Measurements from ENCODE around the gene RANGAP1. TPM values are rescaled to one million over a fixed set of nuclear protein-coding genes. Genes with fewer than 3 reads are reported as not detected.

The RANGAP1 gene
- total RNA-seq, 1 donor from 2014 or later, result 65.0 TPM

GRCh38 chr22:41198027-41198580 is 87.9 kb downstream of the RANGAP1 start:
- no peak for FAIRE-seq
- peak overlapping the region; percentile 75 for H3K4me3 ChIP-seq (ENCODE audit: low read depth, low read length)
- DNase-seq (ENCODE audit: low read depth), result peak; percentile 30
- H3K36me3 ChIP-seq (ENCODE audit: control insufficient read depth, insufficient read depth, low read length), result no peaks in the 10 kb centered on the region
- no peaks in the 10 kb centered on the region for H3K27me3 ChIP-seq (ENCODE audit: control insufficient read depth, insufficient read depth, low read length)
- no peak for TF ChIP-seq CTCF (IDR thresholded peaks at IDR 0.05; ENCODE audit: insufficient read depth, low read length, severe bottlenecking)

GRCh38 chr22:41197038-41197972 is 88.7 kb downstream of the RANGAP1 start:
- no peaks in the 10 kb centered on the region for H3K27me3 ChIP-seq (ENCODE audit: control insufficient read depth, insufficient read depth, low read length)
- H3K4me3 ChIP-seq (ENCODE audit: low read depth, low read length), result peak overlapping the region; percentile 75
- no peak for TF ChIP-seq CTCF (IDR thresholded peaks at IDR 0.05; ENCODE audit: insufficient read depth, low read length, severe bottlenecking)
- no peak for FAIRE-seq
- no peaks in the 10 kb centered on the region for H3K36me3 ChIP-seq (ENCODE audit: control insufficient read depth, insufficient read depth, low read length)
- DNase-seq (ENCODE audit: low read depth), result peak; percentile 32

Other genes starting within 250 kb of the RANGAP1 start
- 24.0 and 30.5 TPM in 2 replicates for gene EP300, start 193.6 kb downstream of the RANGAP1 start, total RNA-seq
- 8.2 and 10.8 TPM in 2 replicates for gene L3MBTL2, start 80.9 kb downstream of the RANGAP1 start, total RNA-seq
- gene CHADL, start 45.3 kb downstream of the RANGAP1 start, total RNA-seq, result 1.6 and 2.4 TPM in 2 replicates
- gene ZC3H7B, start 15.3 kb upstream of the RANGAP1 start, total RNA-seq, result 14.5 and 21.9 TPM in 2 replicates
- 7.6 and 13.2 TPM in 2 replicates for gene TEF, start 95.8 kb upstream of the RANGAP1 start, total RNA-seq
- gene TOB2, start 160.6 kb upstream of the RANGAP1 start, total RNA-seq, result 6.3 and 11.9 TPM in 2 replicates
- gene PHF5A, start 182.5 kb upstream of the RANGAP1 start, total RNA-seq, result 106 and 111 TPM in 2 replicates
- gene ACO2, start 182.9 kb upstream of the RANGAP1 start, total RNA-seq, result 59.8 and 77.6 TPM in 2 replicates